ENCODE measurements around the gene EAF1. TPM values are rescaled to one million over a fixed set of nuclear protein-coding genes. Genes with fewer than 3 reads are reported as not detected.

Gene EAF1
- total and polyA plus RNA-seq, 2 experiments from 2014 or later: 9.4 to 45.4 TPM

DNA sequence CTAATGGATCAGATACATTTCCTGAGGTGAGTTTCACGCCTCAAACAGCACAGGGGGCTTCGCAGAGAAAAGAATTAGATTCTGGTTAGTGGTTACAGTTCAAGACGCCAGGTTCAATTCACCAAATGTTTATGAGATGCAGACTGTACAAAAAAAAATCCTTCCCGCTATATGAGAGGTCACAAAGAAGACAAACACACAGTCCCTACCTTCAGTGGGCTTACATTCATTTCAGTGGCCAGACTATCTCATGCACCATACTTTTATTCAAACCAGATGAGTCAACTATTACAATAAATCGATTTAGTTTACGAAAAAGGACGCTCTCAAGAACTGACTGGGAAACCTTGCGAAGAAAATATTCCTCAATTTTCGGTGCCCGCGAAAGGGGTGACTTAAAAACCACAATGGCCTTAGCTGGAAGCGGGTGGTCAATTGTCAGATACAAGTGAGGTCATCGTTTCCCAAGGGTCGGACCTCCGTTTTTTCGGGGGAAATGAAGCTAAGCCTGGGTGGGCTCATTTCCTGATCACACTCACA is 749 bp upstream of the EAF1 start (continued):
- TF ChIP-seq REST (IDR thresholded peaks at IDR 0.05; ENCODE audit: unreplicated experiment): no peak

GRCh38 chr3:15427981-15428380 is 583 bp downstream of the EAF1 start:
- H4K20me1 ChIP-seq (replicated peaks; ENCODE audit: insufficient read depth): peaks cover 14% of the 10 kb centered on the region
- peaks cover 69% of the 10 kb centered on the region for H3K79me2 ChIP-seq (replicated peaks; ENCODE audit: insufficient read depth)
- Mint-ChIP-seq H3K36me3 (ENCODE audit: low read depth) (peaks cover 25% of the 10 kb centered on the region), H3K4me1 (peaks cover 22% of the 10 kb centered on the region), H3K27me3 (ENCODE audit: insufficient read depth, low read depth, poor library complexity) (peaks cover 8% of the 10 kb centered on the region), H3K9me3 (no peaks in the 10 kb centered on the region; the same call in 2 of the 3 replicates), H3K27ac (peak overlapping the region; percentile 98), H3K4me3 (peak overlapping the region; percentile 94)
- H3K27me3 ChIP-seq (ENCODE audit: insufficient read depth): no peaks in the 10 kb centered on the region
- H3K4me2 ChIP-seq: peak overlapping the region; percentile 94
- ATAC-seq: peak; percentile 21; the same call in 2 of the 3 replicates
- peak; percentile 45 for DNase-seq (ENCODE audit: low spot score)
- H2AFZ ChIP-seq: peak overlapping the region; percentile 98
- peaks cover 3% of the 10 kb centered on the region; the same call in 1 of the 2 replicates for H3F3A ChIP-seq (replicated peaks; ENCODE audit: low read depth)
- H3K27ac ChIP-seq (ENCODE audit: low read depth): peak overlapping the region; percentile 88
- H3K36me3 ChIP-seq (ENCODE audit: insufficient read depth): peaks cover 24% of the 10 kb centered on the region
- peaks cover 19% of the 10 kb centered on the region for H3K4me1 ChIP-seq (ENCODE audit: insufficient read depth)
- peak overlapping the region; percentile 96 for H3K4me3 ChIP-seq
- no peaks in the 10 kb centered on the region for H3K9me2 ChIP-seq (ENCODE audit: insufficient read depth)
- no peak for TF ChIP-seq CREB1 (CRISPR knock-in tag; IDR thresholded peaks at IDR 0.05; ENCODE audit: low read depth)
- TF ChIP-seq ZNF331 (CRISPR knock-in tag; IDR thresholded peaks at IDR 0.05; ENCODE audit: low read depth): no peak
- TF ChIP-seq, protein P1, sequence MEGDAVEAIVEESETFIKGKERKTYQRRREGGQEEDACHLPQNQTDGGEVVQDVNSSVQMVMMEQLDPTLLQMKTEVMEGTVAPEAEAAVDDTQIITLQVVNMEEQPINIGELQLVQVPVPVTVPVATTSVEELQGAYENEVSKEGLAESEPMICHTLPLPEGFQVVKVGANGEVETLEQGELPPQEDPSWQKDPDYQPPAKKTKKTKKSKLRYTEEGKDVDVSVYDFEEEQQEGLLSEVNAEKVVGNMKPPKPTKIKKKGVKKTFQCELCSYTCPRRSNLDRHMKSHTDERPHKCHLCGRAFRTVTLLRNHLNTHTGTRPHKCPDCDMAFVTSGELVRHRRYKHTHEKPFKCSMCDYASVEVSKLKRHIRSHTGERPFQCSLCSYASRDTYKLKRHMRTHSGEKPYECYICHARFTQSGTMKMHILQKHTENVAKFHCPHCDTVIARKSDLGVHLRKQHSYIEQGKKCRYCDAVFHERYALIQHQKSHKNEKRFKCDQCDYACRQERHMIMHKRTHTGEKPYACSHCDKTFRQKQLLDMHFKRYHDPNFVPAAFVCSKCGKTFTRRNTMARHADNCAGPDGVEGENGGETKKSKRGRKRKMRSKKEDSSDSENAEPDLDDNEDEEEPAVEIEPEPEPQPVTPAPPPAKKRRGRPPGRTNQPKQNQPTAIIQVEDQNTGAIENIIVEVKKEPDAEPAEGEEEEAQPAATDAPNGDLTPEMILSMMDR (conservative IDR thresholded peaks at IDR 0.05; ENCODE audit: low read depth in 2 of 2): no peak
- no peak for TF ChIP-seq POLR2AphosphoS5 (IDR thresholded peaks at IDR 0.05; ENCODE audit: low read depth)
- no peak for TF ChIP-seq JUNB (IDR thresholded peaks at IDR 0.05; ENCODE audit: unreplicated experiment)
- no peak for TF ChIP-seq ZNF114 (CRISPR knock-in tag; IDR thresholded peaks at IDR 0.05)
- no peak for TF ChIP-seq EZH2 (IDR thresholded peaks at IDR 0.05; ENCODE audit: low read depth, unreplicated experiment)
- TF ChIP-seq STAT1 (IDR thresholded peaks at IDR 0.05; ENCODE audit: unreplicated experiment): no peak
- TF ChIP-seq, protein P2, sequence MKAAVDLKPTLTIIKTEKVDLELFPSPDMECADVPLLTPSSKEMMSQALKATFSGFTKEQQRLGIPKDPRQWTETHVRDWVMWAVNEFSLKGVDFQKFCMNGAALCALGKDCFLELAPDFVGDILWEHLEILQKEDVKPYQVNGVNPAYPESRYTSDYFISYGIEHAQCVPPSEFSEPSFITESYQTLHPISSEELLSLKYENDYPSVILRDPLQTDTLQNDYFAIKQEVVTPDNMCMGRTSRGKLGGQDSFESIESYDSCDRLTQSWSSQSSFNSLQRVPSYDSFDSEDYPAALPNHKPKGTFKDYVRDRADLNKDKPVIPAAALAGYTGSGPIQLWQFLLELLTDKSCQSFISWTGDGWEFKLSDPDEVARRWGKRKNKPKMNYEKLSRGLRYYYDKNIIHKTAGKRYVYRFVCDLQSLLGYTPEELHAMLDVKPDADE (IDR thresholded peaks at IDR 0.05): no peak
- TF ChIP-seq, protein P3, sequence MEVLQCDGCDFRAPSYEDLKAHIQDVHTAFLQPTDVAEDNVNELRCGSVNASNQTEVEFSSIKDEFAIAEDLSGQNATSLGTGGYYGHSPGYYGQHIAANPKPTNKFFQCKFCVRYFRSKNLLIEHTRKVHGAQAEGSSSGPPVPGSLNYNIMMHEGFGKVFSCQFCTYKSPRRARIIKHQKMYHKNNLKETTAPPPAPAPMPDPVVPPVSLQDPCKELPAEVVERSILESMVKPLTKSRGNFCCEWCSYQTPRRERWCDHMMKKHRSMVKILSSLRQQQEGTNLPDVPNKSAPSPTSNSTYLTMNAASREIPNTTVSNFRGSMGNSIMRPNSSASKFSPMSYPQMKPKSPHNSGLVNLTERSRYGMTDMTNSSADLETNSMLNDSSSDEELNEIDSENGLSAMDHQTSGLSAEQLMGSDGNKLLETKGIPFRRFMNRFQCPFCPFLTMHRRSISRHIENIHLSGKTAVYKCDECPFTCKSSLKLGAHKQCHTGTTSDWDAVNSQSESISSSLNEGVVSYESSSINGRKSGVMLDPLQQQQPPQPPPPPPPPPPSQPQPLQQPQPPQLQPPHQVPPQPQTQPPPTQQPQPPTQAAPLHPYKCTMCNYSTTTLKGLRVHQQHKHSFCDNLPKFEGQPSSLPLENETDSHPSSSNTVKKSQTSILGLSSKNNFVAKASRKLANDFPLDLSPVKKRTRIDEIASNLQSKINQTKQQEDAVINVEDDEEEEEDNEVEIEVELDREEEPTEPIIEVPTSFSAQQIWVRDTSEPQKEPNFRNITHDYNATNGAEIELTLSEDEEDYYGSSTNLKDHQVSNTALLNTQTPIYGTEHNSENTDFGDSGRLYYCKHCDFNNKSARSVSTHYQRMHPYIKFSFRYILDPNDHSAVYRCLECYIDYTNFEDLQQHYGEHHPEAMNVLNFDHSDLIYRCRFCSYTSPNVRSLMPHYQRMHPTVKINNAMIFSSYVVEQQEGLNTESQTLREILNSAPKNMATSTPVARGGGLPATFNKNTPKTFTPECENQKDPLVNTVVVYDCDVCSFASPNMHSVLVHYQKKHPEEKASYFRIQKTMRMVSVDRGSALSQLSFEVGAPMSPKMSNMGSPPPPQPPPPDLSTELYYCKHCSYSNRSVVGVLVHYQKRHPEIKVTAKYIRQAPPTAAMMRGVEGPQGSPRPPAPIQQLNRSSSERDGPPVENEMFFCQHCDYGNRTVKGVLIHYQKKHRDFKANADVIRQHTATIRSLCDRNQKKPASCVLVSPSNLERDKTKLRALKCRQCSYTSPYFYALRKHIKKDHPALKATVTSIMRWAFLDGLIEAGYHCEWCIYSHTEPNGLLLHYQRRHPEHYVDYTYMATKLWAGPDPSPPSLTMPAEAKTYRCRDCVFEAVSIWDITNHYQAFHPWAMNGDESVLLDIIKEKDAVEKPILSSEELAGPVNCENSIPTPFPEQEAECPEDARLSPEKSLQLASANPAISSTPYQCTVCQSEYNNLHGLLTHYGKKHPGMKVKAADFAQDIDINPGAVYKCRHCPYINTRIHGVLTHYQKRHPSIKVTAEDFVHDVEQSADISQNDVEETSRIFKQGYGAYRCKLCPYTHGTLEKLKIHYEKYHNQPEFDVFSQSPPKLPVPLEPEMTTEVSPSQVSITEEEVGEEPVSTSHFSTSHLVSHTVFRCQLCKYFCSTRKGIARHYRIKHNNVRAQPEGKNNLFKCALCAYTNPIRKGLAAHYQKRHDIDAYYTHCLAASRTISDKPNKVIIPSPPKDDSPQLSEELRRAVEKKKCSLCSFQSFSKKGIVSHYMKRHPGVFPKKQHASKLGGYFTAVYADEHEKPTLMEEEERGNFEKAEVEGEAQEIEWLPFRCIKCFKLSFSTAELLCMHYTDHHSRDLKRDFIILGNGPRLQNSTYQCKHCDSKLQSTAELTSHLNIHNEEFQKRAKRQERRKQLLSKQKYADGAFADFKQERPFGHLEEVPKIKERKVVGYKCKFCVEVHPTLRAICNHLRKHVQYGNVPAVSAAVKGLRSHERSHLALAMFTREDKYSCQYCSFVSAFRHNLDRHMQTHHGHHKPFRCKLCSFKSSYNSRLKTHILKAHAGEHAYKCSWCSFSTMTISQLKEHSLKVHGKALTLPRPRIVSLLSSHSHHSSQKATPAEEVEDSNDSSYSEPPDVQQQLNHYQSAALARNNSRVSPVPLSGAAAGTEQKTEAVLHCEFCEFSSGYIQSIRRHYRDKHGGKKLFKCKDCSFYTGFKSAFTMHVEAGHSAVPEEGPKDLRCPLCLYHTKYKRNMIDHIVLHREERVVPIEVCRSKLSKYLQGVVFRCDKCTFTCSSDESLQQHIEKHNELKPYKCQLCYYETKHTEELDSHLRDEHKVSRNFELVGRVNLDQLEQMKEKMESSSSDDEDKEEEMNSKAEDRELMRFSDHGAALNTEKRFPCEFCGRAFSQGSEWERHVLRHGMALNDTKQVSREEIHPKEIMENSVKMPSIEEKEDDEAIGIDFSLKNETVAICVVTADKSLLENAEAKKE (CRISPR knock-in tag; IDR thresholded peaks at IDR 0.05): no peak
